Keratinocyte (primary cell): Measurements from ENCODE around the gene FNTB.

Experiments used
- EZH2 ChIP-seq: IDR thresholded peaks from one replicate; pipeline ENCODE4 v1.6.1; 2012; ENCODE audit warnings: inconsistent platforms, mild to moderate bottlenecking, low read length, moderate library complexity
- TF ChIP-seq, protein P1 (sequence below), 3 experiments: IDR thresholded peaks in 1 of 3; conservative IDR thresholded peaks in 1 of 3; optimal IDR thresholded peaks in 1 of 3; 2 replicates in 2 of 3; 3 replicates in 1 of 3; pipeline versions ENCODE3 to v1.5.1; 2011; ENCODE audit warnings: low read length in 3 of 3, mild to moderate bottlenecking in 3 of 3, moderate library complexity in 2 of 3, control low read depth in 1 of 3, inconsistent platforms in 1 of 3; ENCODE audit not compliant: insufficient read depth in 2 of 3; ENCODE audit errors: extremely low read depth in 1 of 3

DNA sequence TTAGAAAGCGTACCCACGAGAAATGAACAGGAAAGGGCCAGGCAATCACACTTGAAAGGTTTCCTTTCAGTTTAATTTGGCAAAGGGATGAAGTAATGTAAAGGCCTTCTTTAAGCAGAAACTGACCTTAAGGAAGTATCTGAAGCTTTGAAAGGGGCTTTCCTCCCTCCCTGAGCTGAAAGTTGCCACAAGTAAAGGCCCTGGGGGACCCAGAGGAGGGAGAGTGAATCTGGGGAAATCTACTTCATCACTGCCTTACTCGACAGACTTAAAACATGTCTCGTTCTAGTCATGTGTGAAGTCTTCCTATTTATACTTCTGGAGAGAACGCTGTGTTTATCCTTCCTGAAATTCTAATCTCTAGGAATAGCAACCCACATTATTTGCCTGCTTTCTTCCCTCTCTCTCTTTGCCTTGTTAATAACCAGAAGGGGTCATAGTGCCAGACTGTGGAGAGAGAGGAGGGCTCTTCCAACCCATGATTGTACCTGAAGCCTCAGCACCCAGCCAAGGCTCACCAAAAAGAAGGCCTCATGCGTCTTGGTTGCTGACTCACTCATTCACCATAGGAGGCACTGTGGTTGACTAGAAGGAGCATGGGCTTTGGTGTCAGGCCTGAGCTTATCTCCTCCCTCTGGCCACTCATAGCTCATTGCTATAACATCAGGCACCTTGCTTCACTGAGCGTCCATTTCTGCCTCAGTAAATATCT is 33.9 kb upstream of the FNTB start:
- TF ChIP-seq, protein P1, sequence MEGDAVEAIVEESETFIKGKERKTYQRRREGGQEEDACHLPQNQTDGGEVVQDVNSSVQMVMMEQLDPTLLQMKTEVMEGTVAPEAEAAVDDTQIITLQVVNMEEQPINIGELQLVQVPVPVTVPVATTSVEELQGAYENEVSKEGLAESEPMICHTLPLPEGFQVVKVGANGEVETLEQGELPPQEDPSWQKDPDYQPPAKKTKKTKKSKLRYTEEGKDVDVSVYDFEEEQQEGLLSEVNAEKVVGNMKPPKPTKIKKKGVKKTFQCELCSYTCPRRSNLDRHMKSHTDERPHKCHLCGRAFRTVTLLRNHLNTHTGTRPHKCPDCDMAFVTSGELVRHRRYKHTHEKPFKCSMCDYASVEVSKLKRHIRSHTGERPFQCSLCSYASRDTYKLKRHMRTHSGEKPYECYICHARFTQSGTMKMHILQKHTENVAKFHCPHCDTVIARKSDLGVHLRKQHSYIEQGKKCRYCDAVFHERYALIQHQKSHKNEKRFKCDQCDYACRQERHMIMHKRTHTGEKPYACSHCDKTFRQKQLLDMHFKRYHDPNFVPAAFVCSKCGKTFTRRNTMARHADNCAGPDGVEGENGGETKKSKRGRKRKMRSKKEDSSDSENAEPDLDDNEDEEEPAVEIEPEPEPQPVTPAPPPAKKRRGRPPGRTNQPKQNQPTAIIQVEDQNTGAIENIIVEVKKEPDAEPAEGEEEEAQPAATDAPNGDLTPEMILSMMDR (optimal IDR thresholded peaks at IDR 0.05 in 1 of 3, IDR thresholded peaks at IDR 0.05 in 1 of 3, conservative IDR thresholded peaks at IDR 0.05 in 1 of 3; ENCODE audit: extremely low read depth in 1 of 3, insufficient read depth in 2 of 3, low read length in 3 of 3) = no peak
- no peak for TF ChIP-seq EZH2
